ENCODE results near the gene CLOCK.
A peak's percentile ranks its signal among the peaks of the same experiment; 100 is the strongest.
"Not testable (repeated sequence)": the region's sequence is repeated elsewhere in the genome, so short reads cannot be mapped to it uniquely, and the experiment has no call there.

CLOCK gene

GRCh38 chr4:55546756-55547465, at the start of gene CLOCK:
CLOCK (minus strand) TSS chr4:55546909; CDS start chr4:55482785, 64,124 bp downstream.
- DNase-seq = peak; percentile 91

GRCh38 chr4:55592014-55592413, 45.3 kb upstream of the CLOCK start, which contains the start of gene PDCL2:
PDCL2 (minus strand) TSS chr4:55592245; CDS start chr4:55592109, 136 bp downstream.
- peak; percentile 80 for DNase-seq

- DNase-seq = no peak
Measured at GRCh38 chr4:55588160-55588559, 41.5 kb upstream of the CLOCK start.

GRCh38 chr4:55582773-55583172, 36.1 kb upstream of the CLOCK start:
- DNase-seq = not testable (repeated sequence)

- no peak for DNase-seq
Measured at GRCh38 chr4:55578341-55579010, 31.8 kb upstream of the CLOCK start.

- no peak for DNase-seq
Measured at GRCh38 chr4:55575513-55575912, 28.8 kb upstream of the CLOCK start.

- no peak for DNase-seq
Measured at GRCh38 chr4:55574252-55574651, 27.5 kb upstream of the CLOCK start.

- DNase-seq = no peak
Measured at GRCh38 chr4:55571806-55572205, 25.1 kb upstream of the CLOCK start.

- peak; percentile 34 for DNase-seq
Measured at GRCh38 chr4:55568905-55569504, 22.3 kb upstream of the CLOCK start.

GRCh38 chr4:55561889-55562288, 15.2 kb upstream of the CLOCK start:
- no peak for DNase-seq

- no peak for DNase-seq
Measured at GRCh38 chr4:55560096-55560495, 13.4 kb upstream of the CLOCK start.

- DNase-seq = peak; percentile 22
Measured at GRCh38 chr4:55554453-55555030, 7.8 kb upstream of the CLOCK start.

GRCh38 chr4:55553441-55554201, 6.9 kb upstream of the CLOCK start:
- no peak for DNase-seq

GRCh38 chr4:55551964-55552363, 5.3 kb upstream of the CLOCK start:
- DNase-seq = not testable (repeated sequence)

GRCh38 chr4:55549888-55550287, 3.2 kb upstream of the CLOCK start:
- no peak for DNase-seq

GRCh38 chr4:55547918-55548317, 1.2 kb upstream of the CLOCK start:
- DNase-seq = no peak

GRCh38 chr4:55547466-55547770, 709 bp upstream of the CLOCK start:
- DNase-seq = no peak

- peak; percentile 75 for DNase-seq
Measured at GRCh38 chr4:55546506-55546755, 278 bp downstream of the CLOCK start.

GRCh38 chr4:55545641-55546505, 836 bp downstream of the CLOCK start:
- peak; percentile 82 for DNase-seq

- DNase-seq = no peak
Measured at GRCh38 chr4:55545151-55545550, 1.6 kb downstream of the CLOCK start.

- no peak for DNase-seq
Measured at GRCh38 chr4:55543858-55544257, 2.9 kb downstream of the CLOCK start.

- DNase-seq = no peak
Measured at GRCh38 chr4:55540271-55540670, 6.4 kb downstream of the CLOCK start.

All from DMS53 (cell line).